ENCODE results near the gene CLCF1.

Gene CLCF1

DNA sequence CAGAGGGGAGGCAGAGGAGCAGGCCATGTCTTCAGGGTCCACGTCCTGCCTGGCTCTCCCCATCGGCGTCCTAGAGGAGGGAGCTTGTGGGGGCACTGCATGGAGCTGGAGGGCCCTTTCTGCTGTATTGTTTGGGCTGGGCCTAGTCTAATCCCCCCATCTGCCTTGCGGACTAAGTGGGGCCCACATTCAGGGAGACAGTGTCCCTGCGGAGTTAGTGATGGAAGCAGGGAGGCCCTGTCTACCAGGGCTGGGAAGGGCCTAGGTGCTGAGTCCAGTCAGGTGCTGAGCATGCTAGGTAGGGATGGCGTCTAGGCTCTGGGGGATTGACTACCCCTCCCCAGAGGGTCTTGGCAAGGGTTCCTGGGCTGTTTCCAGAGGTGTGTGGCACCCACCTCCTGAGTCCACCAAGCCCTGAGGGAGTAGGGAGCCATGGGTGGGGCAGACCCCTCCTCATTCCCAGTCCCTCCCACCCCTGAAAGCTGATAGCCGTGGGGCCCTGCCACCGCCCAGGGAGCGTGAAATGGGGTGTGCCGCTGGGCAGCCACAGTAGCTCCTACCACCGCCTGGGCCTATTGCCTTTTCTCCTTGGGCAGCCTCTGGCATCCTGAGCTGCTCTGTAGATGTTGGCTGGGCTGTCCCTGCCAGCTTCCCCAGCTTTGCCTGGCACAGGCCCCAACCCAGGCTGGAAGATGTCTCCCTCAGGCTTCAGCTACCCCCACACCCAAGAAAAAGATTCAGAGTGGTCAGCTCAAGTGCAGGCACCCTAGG is 18.2 kb downstream of the CLCF1 start:
- FAIRE-seq: no peak

DNA sequence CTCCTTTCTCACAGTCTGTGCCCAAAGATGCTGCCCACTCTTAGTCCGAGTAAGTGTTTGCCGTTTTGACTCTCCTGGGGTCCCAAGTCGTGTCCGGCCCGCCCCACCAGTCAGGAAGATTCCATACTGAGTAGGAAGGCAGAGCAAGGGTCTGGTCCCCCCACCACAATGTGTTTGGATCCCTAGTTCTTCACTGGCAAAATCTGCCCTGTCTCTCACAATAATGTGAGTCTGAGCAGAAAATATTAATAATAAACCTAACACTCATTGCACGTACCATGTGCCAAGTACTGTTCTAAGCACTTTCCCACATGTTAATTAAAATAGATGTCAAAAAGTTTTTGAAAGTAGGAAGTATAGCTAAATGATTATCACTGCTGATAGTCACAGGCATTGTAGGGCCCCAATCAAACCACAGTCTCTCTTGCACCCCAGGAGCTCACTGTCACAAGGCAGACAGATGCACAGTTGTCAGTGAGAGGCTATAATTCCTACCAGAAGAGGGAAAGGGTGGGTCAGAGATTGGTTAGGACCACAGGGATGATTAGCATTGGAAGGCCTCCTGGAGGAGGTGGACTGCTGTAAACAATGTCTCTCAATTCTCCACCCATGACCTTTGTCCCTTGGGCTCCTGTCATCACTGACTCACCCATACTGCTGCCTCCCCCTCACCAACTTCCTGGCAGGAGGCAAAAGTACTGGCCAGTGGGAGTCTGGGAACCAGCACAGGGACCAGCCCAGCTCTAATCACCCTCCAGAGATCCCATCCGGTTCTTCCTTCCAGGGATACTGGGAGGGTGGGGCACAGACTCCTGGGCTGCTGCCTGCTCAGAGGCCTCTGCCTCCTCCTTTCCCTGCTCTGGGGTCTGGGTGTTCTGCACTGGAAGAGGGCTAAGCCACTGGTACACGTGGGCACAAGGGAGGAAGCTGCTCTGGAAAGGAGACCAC is 19.0 kb downstream of the CLCF1 start:
- FAIRE-seq: no peak

DNA sequence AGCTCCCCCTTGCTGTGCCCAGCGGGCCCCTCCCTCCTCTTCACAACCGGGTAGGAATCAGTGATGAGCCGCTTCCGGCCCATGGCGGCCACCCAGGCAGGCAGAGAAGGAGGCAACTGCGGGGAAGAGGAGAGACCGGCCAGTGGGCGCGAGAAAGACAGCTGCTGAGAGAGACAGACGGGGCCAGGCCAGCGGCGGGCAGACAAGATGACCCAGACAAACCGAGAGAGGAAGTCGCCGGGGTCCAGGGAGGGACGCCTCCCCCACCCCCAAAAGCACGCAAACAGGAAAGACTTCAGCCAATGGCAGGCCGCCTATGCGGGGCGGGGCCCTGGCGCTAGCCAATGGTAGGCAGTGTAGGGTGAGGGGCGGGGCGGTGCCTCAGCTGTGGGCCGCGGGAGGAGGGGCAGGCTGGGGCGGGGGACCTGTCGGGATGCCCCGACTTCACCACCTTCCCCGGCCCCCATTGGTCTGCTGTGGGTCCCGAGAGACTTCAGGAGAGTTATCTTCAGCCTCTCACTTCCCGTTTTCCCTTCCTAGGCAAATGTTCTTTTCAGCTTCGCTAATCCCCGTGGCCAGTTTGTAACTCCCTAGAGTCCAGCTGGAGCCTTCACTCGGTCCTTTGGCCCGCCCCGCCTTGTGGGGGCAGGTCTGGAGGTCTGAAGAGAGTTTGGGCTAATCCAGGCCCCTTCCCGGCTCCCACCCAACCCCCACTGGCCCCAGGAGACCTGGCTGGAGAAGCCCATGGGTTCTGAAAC is 19.9 kb downstream of the CLCF1 start, which contains the start of gene POLD4:
Gene POLD4 (minus strand): TSS at position 230 of the 758 bp plus-strand sequence. CDS start 147 bp downstream, at position 83.
- no peak for FAIRE-seq

DNA sequence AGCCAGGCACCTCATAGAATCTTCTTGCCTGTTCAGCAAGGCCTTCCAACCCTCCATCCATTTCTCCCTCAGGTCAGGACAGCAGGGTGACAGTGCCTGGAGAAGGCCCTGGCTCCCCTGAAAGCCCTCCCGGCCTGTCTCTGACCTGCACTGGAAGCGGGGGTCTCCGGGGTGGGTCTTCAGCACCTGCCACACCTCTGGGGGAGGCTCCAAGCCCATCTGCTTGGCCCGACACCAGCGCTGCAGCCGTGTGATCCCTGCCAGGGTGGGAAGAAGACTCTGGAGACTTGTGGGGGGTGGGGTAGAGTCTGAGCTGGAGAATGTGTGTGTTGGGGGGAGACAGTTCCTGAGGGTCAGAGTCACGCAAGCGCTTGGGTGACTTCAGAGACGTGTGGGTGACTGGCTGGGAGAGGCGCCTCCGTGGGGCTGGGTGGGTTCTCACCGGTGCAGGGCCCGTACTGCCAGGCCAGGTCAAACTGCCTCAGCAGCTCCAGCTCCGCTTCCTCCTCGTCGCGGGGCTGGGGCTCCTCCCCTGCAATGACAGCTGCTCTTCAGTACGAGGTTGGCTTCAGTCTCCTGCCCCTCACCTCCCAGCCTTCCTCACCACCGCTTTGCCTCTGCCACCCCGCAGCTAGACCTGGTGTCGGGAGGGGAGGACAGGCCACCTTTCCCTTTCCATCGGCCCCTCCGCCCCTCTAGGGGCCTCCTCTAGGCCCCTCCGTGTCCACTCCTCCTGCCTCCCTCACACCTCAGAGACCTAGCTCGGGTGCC is 20.7 kb downstream of the CLCF1 start:
- FAIRE-seq: no peak

DNA sequence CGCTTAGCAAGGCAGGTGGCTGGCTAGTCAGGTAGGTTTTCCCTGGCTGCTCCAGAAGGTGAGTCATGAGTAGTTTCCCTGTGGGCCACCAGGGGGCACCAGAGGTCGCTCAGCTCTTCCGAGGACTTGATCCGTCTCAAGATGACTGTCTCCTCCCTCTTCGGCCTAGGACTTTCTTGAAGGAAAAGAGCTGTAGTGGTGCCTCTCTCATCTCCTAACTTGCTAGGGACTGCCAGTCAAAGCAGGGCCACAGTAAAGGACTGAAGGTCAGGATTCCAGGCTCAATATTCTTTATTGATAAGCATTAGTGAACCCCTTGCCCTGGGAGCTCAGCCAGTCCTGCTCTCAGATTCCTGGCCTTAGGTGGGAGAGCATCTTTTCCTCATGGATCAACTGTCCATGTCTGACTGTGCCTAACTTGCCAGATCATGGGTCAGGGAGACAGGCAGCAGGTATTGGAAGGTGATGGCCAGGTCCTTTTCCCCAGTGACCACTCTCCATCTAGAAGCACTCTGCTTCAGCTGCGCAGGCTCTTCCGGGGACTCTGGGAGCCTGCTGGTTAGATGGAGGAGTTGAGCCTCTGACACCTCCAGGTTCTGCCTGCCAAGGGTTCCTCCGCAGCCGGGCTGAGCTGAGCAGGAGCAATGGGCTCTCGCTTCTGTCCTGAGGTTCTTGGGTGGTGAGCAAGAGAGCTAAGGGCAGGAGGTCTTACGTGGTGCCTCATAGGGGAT is 22.0 kb downstream of the CLCF1 start:
- FAIRE-seq: no peak

DNA sequence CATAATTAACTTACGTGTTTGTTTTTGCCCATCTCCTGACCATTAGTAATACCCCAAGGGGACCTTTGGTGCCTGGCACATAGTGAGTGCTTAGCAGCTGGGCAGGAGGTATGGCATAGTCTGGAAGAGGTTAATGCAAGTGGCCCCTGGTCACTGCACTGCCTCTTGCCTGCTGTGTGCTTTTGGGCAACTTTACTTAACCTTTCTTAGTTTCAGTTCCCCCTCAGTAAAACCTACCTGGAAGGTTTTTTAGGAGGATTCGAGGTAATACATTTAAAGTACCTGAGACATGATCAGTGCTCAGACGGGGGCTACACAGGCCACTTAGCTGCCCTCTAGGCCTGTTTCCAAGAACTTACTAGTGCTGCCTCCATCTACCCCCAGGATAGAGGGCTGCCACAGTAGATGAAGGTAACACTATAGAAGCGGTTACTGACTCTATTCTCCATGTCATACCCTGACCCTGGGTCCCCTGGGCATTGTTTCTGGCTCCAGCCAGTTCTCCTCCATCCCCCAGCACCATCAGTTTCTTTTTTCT is 23.4 kb downstream of the CLCF1 start:
- no peak for FAIRE-seq

DNA sequence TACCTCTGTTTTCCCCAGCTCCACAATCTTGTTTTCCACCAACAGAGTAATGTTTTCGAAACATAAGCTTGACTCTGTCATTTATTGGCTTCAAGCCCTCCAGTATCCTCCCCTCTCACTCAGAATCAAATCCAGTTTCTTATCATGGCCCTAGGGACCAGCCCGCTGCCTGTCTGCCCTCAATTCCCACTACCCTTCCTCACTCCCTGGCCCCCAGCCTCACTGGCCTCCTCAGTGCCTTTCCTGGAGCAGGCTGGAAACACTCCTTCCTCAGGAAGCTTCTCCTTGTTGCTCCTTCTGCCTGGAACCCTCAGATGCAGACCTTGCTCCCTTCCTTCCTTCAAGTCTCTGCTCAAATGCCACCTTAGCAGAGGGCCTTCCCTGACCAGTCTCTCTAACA is 23.9 kb downstream of the CLCF1 start:
- no peak for FAIRE-seq

DNA sequence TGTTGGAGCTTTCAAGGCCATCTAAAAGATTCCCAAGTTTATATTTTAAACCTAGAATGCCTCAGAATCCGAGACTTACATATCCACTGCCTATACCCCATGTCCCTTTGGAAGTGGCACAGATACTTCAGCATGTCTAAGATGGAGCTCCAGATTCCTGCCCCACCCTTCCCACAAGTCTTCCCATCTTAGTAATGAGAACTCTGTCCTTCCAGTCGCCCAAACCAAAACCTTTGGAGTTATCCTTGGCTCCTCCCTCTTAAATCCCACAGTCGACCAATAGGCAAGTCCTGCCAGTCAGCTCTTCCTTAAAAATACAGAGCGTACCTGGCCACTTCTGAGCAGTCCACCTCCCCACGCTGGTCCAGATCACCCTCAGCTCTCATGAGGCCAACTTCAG is 24.4 kb downstream of the CLCF1 start:
- no peak for FAIRE-seq

DNA sequence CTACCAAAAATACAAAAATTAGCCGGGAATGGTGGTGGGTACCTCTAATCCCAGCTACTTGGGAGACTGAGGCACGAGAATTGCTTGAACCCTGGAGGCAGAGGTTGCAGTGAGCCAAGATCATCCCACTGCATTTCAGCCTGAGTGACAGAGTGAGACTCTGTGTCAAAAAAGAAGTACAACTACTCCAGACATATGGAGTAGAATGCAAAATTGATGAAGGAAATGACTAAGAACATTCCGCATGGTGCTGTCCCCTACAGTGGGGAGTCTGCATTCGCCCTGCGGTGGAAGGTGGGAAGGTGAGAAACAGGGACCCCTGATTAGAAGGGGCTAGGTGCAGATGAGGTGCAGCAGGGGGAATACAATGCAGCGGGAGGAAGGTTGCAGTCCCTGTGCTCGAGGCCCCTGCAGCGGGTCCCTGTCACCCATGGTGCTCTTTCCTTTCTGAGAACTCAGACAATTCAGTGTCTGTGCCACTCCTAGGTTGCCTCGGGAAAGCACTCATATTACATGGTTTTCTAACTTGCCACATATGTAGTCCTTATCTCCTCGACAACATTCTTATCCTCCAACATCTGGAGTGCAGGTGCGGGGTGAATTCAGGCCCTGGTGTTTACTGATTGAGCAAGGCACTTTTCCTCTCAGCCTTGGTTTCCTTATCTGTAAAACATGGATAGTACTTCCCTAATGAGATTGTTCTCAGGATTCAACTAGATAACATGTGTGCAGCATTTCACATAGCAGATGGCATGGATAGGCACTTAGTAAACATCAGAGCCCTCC is 25.2 kb downstream of the CLCF1 start:
- no peak for FAIRE-seq

DNA sequence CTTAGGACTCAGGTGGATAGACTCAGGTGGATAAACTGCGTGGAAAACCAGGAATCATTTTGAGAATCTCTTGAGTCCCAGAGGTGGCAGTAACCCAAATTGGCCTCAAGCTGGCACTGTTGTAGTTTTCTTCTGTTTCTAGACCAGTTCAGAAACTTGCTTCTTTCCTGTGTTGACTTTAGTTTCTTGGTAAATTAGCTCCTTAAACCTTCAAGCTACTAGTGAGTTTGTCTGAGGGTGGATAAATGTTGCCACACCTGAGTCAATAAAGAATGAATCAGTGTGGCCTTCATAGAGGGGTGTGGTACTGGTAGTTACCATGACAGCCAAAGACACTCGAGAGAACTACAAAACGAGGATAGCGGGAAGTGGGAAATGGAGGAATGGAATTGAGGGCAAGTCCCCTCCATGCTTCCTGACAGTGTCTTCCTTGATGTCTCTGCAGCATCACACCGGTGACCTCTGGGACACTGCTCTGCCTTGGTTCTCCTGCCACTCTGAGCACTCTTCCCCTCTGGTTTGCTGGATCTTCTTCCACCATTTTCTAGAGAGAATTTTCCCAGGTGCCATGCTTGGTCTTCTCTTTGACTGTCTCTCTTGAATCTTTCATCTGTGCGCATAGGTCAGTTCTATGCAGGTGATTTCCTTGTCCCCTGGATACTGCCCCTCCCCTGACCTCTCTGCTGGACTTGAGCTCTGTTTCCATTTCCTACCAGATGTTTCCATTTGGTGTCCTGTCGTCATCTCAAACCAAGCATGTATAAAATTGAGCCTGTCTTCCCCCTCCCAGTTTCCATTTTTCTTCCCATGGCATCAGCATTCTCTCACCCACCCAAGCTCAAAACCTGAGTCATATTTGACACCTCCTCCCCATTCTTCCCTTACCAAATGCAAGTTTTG is 27.2 kb downstream of the CLCF1 start:
- no peak for FAIRE-seq

DNA sequence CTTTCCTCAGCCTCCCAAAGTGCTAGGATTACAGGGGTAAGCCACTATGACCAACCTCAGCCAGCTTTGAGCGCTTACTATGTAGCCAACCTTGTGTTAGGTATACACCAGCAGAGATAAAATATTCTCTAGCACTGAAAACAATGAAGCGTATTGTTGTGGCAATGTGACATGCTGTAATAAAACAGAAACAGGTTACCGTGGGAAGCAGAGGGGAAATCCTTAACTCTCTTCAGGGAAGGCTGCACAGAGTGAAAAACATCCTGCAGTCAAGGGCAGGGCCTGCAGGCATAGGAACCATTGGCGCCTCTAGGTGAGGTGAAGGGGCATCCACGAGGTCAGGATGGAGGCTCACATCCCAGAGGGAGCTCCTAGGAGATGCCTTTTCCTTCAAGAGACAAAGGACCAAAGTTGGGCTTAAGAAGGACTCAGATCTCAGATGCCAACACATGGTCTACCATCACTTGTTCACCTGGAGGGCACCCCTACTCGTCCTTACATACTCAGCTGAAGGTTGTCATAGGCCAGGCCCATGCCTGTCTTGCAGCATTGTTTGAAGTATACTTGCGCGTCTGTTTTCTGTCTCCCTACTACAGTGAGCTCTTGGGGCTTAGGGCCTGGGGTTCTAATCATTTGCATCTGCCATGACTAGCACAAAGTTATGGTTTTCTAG is 28.0 kb downstream of the CLCF1 start:
- FAIRE-seq: no peak

DNA sequence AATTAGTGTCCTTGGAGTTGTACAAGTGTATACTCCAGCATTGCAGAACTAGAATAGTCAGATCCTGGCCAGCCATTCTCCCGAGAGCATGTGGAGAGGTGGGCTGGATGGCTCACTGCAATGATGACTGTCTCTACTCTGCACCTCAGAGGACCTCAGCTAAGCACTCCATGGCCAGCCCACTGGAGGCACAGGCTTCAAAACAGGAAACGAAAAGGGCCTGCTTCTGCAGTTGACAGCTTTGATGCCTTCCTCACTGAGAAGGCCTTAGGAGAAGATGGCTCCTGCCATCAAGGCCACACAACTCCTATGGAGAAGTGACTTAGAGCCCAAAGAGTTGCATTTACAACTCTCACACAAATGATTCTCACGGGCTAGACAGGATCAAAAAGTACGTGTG is 29.1 kb downstream of the CLCF1 start:
- no peak for FAIRE-seq

DNA sequence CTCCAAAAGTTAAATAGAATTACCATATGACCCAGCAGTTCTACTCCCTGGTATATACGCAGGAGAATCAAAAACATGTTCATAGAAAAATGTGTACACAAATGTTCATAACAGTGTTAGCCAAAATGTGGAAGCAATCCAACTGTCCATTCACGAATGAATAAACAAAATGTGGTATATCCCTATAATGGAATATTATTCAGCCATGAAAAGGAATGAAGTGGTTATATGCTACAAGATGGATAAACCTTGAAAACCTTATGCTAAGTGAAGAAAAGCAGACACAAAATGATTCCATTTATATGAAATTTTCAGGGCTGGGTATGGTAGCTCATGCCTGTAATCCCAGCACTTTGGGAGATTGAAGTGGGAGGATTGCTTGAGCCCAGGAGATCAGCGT is 36.1 kb downstream of the CLCF1 start:
- FAIRE-seq: no peak

DNA sequence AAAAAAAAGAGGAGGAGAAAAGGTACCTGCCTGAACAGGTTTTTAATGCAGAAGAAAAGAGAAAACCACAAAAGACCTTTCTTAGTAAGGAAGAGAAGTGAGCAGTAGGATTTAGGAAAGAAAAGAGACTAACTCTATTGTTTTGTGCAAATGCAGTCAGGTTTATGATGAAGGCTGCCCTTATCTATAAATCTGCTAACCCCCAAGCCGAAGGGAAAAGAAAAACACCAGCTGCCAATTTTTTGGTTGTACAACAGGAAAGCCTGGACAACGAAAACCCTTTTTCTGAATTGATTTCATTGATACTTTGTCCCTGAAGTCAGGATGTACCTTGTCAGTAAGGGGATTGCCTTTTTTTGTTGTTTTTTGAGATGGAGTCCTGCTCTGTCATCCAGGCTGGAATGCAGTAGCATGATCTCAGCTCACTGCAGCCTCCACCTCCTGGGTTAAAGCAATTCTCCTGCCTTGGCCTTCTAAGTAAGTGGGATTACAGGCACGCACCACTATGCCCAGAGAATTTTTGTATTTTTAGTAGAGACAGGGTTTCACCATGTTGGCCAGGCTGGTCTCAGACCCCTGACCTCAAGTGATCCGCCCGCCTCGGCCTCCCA is 41.2 kb downstream of the CLCF1 start:
- FAIRE-seq: no peak

DNA sequence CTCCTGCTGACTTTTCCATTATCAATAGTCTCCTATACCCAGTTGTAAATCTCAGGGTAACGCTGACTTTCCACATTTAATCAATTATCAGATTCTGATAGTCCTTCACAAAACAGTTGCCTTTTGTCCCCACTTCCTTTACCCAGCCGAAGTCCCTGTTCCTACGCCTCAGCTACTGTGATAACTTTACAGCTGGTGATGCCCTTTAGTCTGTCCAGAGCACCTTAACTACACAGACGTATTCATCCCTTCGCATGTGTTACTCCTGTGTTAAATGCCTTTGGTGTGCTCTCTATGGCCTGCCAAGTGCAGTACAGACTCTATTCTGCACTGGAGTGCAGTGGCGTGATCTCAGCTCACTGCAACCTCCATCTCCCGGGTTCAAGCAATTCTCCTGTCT is 49.9 kb downstream of the CLCF1 start:
- FAIRE-seq: no peak

DNA sequence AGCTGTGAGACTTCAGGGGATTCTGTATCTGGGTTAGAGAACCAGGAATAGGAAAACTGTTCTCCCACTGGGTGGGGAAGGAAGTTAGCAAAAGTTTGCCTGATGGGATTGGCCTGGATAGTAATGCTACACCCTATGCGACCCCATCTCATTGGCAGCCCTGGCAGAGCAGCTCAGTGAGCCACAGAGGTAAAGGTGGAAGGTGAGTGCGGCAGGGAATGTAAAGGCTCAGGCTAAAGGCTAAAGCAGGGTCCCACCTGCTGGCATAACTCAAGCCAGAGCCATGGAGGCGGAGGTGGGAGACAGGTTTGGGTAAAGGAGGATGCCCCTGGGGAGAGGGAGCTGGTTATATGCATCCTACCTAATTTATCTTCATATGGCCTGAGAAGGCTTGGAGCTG is 51.3 kb downstream of the CLCF1 start:
- no peak for FAIRE-seq

DNA sequence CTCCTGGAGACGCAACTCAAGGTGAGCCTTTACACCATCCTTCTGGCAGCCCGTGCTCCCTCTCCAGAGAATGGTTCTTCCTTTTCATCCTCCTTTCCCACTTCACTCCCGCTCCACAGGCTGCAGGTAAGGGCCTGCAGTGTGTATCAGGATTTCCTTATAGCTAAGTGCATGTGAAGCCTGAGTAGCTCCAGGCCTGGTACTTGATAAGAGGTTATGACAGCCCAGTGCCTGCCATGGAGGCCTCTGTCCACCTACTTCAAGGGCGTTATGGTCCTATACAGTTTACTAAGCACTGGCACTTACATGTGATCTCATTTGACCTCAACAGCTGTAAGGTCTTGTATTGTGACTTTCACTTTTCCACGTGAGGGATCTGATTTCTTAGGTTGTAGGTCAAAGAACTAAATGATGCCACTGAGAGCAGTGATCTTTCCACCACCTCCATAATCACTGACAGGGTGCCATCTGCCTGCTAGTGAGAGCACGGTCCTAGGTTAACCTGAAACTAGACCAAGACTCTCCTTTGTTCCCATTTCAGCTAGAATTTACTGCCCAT is 52.0 kb downstream of the CLCF1 start:
- FAIRE-seq: no peak

DNA sequence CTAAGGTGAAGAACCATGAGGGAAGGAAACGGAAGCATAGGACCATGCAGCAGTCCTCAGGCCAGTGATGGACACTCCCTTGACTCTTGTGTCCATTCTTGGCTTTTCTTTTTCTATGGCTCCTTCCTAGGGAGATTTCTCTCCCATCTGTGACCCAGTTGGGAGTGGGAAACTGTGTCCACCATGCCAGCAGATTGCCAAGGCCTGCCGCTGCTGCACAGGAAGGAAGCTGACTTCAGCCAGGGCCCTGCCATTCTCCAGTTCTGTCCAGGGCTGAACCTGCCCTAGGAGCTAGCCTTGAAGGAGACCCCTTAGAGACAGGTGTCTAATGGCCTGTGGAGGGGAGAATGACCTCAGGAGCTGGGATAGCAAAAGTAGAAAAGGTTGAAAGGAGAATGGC is 52.7 kb downstream of the CLCF1 start:
- FAIRE-seq: no peak
